A204.1 (cell line): Measurements from ENCODE around the gene EEPD1.

Source experiments
- FAIRE-seq: peaks from 2 replicates; lab custom pipeline; 2012; peaks lifted over from hg19 to GRCh38; lab: Jason Lieb, UNC

The EEPD1 gene

DNA sequence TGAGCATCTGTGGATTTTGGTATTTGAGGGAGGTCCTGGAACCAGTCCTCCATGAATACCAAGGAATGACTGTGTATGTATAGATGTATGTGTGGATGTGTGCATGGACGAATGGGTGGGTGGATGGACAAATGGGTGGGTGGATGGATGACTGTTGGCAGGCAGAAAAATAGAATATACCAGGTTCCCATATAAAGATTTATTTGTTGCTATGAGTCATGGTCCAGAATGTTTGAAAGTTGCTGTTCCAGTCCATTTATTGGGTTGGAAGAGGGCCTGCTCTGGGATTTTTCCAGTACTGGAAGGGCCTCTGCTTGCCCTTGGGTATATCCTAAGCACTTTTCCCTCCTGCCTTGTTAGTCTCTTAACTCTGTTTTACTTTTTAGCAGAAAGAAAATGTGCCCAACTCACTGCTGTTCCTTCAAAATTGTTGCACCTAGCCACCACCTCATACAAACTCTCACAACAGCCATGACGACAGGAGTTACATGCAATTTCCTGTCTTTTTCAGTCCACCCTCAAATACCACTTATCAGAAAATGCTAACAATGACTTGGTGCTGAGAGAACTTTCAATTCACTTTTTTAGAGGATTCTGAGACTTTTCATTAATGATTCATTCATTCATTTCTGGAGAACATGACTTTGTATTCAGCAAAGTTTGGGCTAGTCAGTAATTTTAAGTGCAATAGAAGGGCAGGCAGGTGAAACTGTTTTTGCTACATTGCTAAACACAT, 108.1 kb downstream of the EEPD1 start:
- FAIRE-seq, result no peak

DNA sequence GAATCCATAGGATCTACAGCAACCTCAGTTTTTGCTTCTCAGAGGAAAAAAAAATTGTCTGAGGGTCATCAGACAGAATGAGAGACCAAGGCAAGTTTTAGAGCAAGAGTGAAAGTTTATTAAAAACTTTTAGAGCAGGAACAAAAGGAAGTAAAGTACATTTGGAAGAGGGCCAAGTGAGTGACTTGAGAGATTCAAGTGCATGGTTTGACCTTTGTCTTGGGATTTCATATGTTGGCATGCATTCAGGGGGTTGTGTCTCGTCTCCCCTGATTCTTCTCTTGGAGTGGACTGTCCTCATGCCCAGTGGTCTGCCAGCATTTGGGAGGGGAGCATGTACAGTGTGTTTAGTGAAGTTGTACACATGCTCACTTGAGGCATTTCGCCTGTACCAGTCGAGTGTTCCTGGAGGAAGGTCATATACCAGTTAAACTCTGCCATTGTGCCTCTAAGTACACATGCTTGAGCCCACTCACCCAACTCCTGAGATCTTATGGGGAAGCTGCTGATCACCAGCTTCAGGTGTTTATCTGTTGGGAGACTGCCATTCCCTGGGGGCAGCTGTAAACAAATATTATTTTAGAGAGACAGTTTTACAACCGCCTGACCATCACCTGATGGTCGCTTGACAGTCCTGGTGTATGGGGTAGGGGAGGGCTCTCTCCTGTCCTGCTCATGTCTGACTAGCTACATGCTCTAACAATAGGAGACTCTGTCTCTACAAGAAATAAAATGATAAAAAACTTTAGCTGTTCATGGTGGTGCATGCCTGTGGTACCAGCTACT, 109.4 kb downstream of the EEPD1 start:
- FAIRE-seq, result no peak

DNA sequence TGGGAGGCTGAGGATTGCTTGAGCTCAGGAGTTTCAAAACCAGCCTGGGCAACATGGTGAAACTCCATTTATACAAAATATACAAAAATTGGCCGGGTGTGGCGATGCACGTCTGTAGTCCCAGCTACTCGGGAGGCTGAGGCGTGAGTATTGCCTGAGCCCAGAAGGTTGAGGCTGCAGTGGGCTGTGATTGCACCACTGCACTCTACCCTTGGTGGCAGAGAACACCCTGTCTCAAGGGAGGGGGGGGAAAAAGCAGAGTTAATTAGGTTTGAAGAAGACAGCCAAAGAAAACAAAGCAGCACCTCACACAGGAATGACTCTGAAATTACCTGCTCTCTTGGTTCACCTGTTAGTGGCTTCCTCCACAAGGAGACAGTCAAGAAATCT, 110.0 kb downstream of the EEPD1 start:
- no peak for FAIRE-seq

DNA sequence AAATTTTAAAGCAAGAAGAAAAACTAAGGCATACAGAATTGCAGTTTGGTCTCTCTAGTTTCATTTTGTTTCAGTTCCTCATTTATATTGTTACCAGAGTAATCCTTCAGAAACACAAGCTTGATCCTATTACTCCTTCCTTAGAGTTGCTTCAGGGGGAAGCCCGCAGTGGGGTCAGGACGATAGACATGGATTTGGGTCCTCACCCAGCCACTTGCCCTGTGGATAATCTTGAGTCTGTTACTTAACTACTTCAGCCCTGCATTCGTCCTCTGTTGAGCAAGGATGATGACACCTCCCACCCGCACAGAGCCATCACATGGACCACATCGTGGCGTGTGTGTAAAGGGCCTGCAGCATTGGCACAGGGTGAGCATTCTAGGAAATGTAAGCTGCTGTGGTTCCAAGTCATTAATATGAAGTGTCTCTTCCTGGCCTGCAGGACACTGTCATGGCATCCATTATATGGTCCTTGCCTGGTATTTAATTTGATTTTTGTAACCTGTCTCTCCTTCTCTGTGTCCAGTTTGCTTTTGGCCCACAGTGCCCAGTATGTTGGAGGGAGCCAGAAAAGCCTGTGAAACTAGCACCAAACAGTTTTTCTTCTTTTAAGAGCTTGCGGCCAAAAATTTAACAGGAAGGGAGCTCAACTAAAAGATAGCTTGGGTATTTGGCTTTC, 111.2 kb downstream of the EEPD1 start:
- no peak for FAIRE-seq

DNA sequence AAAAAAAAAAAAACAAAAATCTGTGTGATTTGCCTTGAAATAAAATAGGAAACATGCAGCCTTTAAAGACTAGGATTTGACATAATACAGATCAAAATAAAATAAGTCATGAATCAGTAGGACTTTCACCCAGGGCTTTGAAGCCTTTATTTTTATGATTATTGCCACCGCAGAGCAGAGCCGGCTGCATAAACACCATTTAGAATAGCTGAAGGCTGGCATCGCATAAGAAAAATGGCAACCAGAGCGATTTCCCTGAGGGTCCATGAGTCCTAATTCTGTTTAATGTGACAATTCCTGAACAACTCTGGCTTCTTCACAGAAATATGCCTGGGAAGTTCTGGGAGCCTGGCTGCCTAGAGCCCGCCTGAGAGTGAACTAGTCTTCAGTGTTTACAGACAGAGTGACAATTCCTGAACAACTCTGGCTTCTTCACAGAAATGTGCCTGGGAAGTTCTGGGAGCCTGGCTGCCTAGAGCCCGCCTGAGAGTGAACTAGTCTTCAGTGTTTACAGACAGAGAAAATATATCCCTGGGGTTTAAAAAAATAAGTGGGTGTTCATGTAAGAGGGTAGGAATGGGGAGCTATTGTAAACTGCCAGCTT, 112.0 kb downstream of the EEPD1 start:
- no peak for FAIRE-seq

DNA sequence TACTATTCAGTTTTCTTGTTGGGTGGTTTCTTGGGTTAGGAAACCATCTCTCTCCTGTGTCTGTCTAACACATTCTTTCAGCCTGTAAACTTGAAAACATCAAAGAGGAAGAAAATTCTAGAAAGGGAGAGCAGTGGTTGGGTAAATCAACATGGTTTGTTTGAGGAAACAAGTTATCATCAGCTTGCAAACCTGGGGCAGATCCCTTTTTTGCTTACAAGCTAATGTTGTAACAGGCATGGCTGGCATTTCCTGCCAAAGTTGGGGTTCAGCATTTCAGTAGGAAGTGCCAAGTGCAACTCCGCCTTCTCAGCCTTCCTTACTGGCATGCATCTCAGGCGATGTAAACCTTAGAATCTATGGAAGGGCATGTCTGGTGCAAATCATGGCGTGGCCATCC, 112.6 kb downstream of the EEPD1 start:
- no peak for FAIRE-seq

DNA sequence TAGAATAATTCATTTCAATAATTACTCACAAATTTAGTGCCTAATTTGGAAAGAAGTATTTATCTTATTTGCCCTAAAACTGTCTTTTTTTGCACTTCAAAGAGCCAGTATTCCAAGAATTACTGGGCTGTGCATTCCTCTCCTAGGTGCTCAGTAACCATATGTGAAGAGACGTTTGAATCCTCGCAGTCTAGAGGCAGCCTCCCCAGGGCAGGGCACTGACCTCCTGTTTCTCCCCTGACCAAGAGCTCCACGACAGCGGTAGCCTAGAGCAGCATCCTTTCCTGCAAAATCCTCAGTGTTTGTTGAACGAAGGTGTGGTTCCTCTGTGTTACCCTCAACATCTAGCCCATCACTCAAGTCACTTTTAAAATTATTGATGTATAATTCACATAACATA, 113.1 kb downstream of the EEPD1 start:
- FAIRE-seq, result no peak

DNA sequence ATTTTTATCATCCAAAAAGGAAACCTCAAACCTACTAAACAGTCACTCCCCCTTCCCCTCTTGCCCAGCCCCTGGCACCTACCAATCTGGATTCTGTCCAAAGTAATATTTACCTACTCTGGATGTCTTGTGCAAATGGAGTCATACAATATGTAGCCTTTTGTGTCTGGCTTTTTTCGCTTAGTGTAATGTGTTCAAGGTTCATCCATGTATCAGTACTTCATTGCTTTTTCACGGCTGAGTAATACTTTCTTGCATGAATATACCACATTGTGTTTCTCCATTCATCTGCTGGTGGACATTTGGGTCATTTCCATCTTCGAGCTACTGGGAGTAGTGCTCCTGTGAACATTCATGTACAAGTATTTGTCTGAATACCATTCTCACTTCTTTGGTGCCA, 113.6 kb downstream of the EEPD1 start:
- no peak for FAIRE-seq

DNA sequence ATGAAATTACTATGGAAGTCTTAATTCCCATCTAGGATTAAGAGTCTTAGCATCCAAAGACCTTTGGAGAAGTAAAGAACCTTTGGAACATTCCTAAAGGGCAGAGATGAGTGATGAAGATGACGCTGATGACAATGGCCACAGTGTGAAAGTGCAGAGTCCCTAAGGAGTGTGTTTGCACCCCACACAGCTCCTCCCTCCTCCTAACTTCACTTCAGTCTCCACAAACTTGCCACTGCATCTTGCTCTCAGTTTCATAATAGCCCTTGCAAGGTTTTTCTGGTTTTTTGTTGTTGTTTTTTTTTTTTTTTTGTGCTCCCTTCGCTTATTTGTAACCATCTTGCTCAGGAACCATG, 119.1 kb downstream of the EEPD1 start:
- FAIRE-seq, result no peak

DNA sequence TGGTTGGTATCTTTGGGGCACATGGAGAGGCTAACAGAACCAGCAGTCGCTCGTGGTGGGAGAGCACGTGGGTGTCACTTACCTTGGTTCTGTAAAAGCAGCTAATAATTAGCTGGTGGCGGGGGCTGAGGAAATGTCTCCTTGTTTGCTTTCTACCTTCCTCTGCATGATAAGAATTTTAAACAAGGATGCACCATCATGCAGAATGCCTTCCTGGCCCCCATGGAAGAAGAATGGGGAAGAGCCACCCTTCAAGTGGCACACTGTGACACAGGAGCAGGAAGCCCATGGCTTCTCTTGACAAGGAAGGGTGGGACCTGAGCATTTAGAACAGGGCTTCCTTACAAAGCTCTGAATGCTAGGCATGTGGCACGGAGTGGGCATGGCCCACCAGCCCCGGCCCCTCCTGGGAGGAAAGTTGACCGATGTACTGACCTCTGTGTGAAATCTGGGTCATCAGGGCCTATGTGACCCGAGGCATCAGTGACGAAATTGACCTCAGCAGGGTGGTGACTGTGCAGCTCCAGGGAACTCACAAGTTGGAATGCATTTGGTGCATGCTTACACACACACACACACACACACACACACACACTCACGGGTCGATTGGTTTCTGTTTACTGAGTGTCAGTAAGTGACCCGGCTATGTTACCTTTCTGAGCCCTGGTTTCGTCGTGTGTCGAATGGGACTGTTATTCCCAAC, 119.7 kb downstream of the EEPD1 start:
- FAIRE-seq, result no peak

DNA sequence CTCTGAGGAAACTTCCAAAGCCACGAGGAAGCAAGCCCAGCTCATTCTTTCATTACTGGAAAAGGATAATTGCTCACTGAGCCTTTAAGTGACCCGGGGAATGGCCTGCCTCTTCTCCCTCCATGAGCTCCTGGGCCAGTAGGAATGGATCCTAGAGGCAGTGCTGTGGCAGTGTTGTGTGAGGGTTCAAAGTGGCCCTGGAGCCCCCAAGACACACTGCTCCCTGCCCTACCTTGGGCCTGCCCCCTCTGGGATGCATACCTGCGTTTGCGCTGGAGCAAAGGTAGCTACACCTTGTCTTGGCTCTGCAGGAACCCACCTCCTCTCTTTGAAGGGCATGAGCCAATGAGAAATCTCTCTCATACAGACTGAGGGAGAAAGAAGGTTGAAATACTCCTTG, 120.8 kb downstream of the EEPD1 start:
- no peak for FAIRE-seq

DNA sequence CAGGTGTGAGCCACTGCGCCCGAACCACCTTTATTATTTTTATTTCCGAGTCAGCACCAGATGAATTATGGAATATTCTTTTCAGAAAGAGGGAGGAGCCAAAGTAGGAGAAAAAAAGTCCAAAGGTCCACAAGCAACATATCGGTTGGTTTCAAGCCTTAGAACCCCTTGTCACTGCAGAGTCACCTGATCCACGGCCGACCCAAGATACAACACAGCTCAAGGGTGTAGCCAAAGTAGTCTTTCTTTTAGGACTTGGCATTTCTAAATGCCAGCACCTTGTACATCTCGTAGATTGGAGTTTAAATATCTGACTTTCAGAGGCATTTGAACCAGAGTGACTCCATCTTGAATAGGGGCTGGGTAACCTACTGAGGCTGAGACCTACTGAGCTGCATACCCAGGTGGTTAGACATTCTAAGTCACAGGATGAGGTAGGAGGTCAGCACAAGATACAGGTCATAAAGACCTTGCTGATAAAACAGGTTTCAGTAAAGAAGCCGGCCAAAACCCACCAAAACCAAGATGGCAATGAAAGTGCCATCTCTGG, 122.8 kb downstream of the EEPD1 start:
- no peak for FAIRE-seq

DNA sequence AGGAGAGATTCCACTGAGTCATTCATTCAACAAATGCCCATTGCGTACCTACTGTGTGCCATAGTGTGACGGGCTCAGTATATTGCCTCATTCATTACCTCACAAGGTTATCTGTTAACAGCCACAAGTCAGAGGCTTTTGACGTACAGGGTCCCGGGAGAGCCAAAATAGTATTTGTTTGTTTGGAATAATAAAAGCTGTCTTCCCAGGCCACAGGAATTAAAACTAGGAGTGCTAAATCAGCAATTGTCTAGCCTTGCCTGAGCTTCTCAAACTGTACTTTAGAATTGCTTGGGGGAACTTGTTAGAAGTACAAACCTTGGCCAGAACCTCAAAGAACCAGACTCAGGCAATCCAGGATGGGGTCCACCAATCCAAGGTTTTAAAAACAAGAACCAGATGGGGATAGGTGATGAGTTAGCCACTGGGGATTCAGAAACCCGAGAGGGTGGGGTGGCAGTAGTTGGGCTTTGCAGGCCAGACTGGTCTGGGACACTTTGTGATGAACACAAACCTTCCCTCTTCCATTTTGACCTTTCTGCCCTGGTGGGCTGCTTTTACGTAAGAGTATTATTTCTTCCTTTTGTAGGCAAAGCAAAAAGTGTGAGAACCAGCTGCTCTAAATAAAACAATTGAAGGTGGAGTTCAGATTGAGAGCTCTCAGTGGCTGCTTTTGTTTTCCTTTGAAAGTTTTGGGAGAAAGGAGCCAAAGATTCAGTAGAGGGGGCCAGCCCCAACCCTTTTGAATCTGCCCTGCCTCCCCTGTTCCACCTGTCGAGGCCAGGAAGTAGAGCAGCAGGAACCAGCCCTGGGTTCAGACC, 123.6 kb downstream of the EEPD1 start:
- no peak for FAIRE-seq

DNA sequence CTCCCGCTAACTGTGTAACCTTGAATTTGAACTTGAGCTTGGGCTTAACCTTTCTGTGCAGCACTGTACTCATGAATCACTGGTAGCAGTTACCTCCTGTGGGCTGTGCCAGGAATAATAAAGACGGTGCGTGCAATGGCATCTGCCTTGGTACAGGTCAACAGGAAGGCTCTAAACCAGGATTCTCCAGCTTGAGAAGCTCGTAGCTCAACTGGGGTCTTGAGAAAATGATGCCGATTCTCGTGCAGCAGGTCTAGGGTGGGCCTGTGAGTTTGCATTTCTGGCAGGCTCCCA, 124.1 kb downstream of the EEPD1 start:
- no peak for FAIRE-seq

DNA sequence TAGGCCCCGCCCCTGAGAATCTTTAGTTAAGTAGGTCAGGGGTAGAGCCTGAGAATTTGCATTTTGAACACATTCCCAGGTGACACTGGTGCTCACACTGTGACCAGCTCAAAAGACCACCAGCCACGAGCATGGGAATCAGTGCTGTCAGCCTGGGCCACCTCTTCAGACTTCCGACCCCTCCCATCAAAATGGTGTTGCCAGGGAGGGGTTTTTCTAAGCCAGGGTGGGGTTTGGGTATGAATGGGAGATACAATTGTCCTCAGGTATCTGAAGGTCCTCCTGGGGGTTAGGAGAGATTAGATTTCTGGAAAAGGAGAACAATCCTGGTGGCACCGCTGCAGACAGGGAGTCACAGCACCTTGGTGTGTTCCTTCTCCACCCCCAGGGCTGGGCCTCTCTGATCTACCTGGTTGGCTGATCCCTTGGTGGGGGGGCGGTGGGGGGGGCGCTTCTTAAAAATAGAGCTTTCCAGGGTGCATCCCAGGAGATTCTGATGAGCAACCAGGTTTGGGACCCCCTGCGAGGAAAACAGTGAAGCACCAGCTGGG, 125.1 kb downstream of the EEPD1 start:
- no peak for FAIRE-seq

DNA sequence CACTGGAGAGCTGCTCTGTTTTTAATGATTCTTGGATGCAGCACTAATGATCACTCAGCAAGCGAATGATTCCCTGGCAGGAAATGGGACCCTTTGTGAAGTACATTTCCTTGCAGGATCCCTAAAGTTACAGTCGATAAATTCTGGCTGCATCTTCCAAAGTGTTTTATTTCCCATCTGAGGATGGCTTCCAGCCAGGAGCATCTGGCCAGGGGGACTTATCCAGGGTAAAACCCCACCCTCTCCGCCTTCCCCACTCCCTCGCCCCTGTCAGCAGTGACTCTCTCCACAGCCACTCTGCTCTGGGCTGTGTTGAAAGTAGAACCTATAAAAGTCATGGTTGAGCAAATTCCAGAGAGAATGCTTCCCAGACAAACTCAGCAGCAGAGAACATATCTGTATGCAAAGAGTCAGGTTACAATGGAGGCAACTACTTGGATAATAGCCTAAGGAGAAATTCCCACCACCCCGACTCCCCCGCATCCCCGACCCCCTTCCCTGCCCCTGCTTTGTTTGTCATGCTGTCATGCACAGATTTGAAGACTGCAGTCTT, 125.6 kb downstream of the EEPD1 start:
- FAIRE-seq, result no peak

DNA sequence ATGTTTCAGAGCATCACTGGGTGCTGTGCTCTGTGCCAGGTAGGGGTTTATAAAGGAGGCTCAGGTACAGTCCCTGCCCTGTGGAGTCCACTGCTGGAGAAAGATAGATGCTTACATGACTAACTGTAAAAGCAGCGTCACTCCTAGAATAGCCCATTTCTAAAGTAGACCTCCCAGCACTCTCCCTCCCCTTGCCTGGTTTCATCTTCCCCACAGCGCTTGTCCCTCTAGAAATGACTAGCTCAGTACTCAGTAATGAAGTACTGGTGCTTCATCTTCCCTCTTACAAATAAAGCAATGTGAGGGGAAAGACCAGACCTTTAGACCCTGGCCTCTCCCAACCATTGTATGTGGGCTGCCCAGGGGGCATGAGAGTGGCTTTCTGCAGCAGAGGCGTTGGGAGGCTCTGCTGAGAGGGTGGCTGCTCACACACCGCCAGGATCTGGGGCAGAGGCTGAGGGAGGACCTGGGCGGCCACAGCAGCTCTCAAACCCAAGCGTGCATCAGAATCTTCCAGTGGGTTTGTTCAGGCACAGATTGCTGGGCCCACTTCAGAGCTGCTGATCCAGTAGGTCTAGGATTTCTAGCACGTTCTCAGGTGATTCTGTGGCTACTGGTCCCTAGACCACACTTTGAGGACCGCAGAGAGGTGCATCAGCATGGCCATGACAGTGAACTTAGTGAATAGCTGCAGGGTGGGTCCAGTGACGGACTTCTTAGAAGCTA, 126.3 kb downstream of the EEPD1 start:
- FAIRE-seq, result no peak

DNA sequence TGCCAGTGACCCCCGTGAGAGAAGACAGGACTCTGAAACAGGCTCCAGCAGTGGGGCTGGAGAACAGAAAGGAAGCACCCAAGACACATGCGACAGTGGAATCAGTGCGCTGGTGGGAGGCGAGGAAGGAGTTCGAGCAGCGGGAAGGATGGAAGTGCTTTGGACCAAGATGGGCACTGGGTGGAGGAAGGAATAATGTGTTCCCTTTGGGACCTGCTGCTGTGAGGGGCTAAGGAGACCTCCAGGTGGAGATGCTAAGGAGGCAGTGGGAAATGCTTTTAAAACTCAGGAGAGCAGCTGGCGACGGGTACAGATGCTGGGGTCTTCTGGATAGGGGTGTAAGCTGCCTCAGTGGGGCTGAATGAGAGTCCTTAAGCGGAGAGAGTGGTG, 126.9 kb downstream of the EEPD1 start:
- FAIRE-seq, result no peak

DNA sequence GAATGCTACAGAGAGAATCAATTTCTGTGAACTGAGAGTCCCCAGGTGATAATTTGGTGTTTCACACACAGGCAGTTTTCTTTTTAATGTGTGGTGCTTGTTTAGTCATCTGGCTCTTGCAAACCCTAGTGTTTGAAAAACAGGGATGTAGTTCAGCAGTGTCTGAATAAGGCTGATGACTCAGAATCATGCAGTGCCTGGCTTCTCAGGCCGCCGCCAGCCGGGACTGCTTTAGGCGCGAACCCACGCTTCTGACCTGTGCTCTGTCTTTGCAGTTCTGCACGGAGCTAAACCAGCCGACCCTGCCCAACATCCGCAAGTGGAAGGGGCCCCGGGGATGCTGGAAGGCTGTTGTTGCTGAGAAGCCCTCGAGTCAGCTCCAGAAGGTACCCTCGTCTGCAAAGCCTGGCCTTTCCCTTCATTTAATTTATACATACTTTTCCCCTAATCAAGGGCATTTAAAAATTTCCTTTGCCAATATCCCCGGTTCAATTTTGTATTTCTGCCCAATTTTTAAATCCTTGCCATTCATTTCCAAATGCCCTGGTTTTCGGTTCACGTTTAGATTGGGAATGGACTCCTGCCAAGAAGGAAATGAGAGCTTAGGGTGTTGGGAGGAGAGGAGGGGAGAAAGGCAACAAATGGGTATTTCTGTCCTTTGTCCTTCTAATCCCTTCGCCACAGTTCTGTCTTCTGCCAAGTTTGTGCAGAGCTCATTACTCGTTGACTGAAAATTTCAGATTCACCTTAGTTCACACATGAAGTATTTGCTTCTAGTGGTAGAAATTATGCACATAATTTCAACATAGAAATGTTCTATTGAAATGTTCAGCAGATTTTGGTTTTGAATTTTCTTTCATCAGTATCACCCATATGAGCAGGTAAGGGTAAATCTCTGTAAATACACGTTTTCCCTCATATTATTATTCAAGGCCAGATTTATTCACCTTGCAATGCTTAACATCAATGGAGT, 128.1 kb downstream of the EEPD1 start:
- no peak for FAIRE-seq
